Heart right ventricle (tissue), 16 donors: ENCODE measurements around the gene SLC35E1. TPM values are rescaled to one million over a fixed set of nuclear protein-coding genes. Genes with fewer than 3 reads are reported as not detected.
"Not testable (repeated sequence)": the region's sequence is repeated elsewhere in the genome, so short reads cannot be mapped to it uniquely, and the experiment has no call there.

ENCODE experiments used
- ATAC-seq, 8 donors: fragments of 200-7000 bp; cut with Tn5 transposase; one replicate each; pipeline ENCODE4 v1.9.1; 2020; ENCODE audit warnings: mild to moderate bottlenecking in 8 of 8, moderate library complexity in 8 of 8, moderate number of reproducible peaks in 1 of 8
- DNase-seq, 2 donors: peaks; one replicate each; pipeline ENCODE4 v3.0.0-alpha.2; 2020
- H3K27ac ChIP-seq, 10 donors: fragments of 200-600 bp; sonication (generic) in 2 of 10; one replicate each; pipeline versions ENCODE4 v1.5.0 to v1.8.0; 2020 to 2022; ENCODE audit warnings: mild to moderate bottlenecking in 3 of 10
- H3K27me3 ChIP-seq, 7 donors: fragments of 200-600 bp; one replicate each; pipeline ENCODE4 v1.8.0; 2021 to 2022; ENCODE audit warnings: mild to moderate bottlenecking in 2 of 7
- H3K36me3 ChIP-seq, 9 donors: fragments of 200-600 bp; sonication (generic) in 1 of 9; one replicate each; pipeline versions ENCODE4 v1.5.0 to v1.8.0; 2020 to 2022; ENCODE audit warnings: mild to moderate bottlenecking in 2 of 9
- H3K4me1 ChIP-seq, 9 donors: fragments of 200-600 bp; sonication (generic) in 1 of 9; one replicate each; pipeline versions ENCODE4 v1.5.0 to v1.8.0; 2020 to 2022; ENCODE audit warnings: mild to moderate bottlenecking in 4 of 9
- H3K4me3 ChIP-seq, 10 donors: fragments of 200-600 bp; sonication (generic) in 2 of 10; one replicate each; pipeline versions ENCODE4 v1.5.0 to v1.8.0; 2020 to 2022; ENCODE audit warnings: mild to moderate bottlenecking in 7 of 10, moderate library complexity in 2 of 10
- H3K9me3 ChIP-seq, 11 donors: fragments of 200-600 bp in 10 of 11; sonication (generic) in 2 of 11; one replicate each; pipeline versions ENCODE4 v1.5.0 to v1.8.0; 2013 to 2022; ENCODE audit warnings: mild to moderate bottlenecking in 2 of 11, control low read depth in 1 of 11, moderate library complexity in 1 of 11
- CTCF ChIP-seq, 9 donors: fragments of 200-600 bp; sonication (generic) in 2 of 9; IDR thresholded peaks; one replicate each; pipeline versions ENCODE4 v1.5.0 to v1.8.0; 2021 to 2022; ENCODE audit warnings: antibody characterized with exemption in 9 of 9, mild to moderate bottlenecking in 5 of 9, moderate library complexity in 1 of 9
- WGBS, 2 donors: extraction: QIAGEN DNeasy Blood & Tissue Kit; methylation state at CpG; one replicate each; pipeline ENCODE4 v1.1.7; 2013; ENCODE audit warnings: inconsistent platforms in 1 of 2; 5-methylcytosine and 5-hydroxymethylcytosine counted together
- intact Hi-C, 10 donors: fragments of 100-400 bp; cut with DNase I; formaldehyde crosslinking; loops; one replicate each; pipeline versions ENCODE4 v1.11.1 to v1.14.2; 2022
- polyA plus RNA-seq, 2 donors: library from polyadenylated mRNA; stranded (reverse); fragments of 200-250 nt; gene quantifications; one replicate each; pipeline ENCODE4 v1.2.3, GENCODE V29; 2013
- total RNA-seq, 10 donors: library from RNA; stranded (reverse); fragmentation: NEBNext Ultra II Directional in 3 of 10; extraction: Animal tissue kit (Norgen Biotek cat#: 25700) in 3 of 10; gene quantifications; one replicate each; pipeline versions ENCODE4 v1.2.1 to v1.2.4, GENCODE V29; 2021 to 2023
- donor health status: Arrhythmogenic right ventricular cardiomyopathy.
- donor health status: ischemic (EF 13 %, LVEDD 7.1; RV severe dilation, severe dysfunction).
- donor health status: healthy with polysubstance abuse.
- donor health status: DM: no; HTN: yes; CAD: no.
- donor health status: DM: no; HTN: no; CAD: no.
- donor health status: ischemic (EF 25% LVEDD 6.9; RV normal size, moderate dysfunction).
- donor health status: ischemic (EF 25% LVEDD 5.7; RV mildly dilated, moderate dysfunction).
- donor health status: healthy.
- donor health status: DM: yes; HTN: yes; CAD: no.
- donor health status: Ischemic cardiomyopathy.
- donor health status: ischemic (EF 35%, LVEDD 5.7; RV mildly dilated, moderate dysfunction).
- donor health status: nonischemic (EF 11% LVEDD 7.7; RV severe dilation, severe dysfunction).
- donor health status: DM: yes; HTN: yes; CAD: no.
- donor health status: PGD.
- donor health status: ischemic (EF 29% LVEDD 5.4; RV normal size, mild dysfunction).
- donor health status: nonischemic (EF 23%, LVEDD 6.1; RV moderate dilation, normal function).

Gene SLC35E1
- total and polyA plus RNA-seq, 12 donors: 20.8 to 29.0 (median 23.6) TPM

GRCh38 chr19:16559780-16560276, 12.4 kb downstream of the SLC35E1 start:
- Histone ChIP-seq H3K4me1 (no peaks in the 10 kb centered on the region), H3K27me3 (no peaks in the 10 kb centered on the region), H3K9me3 (no peaks in the 10 kb centered on the region), H3K36me3 (peaks cover 0 to 97% (median 16%) of the 10 kb centered on the region in 9 donors), H3K4me3 (no peak overlapping the region), H3K27ac (no peak overlapping the region)
- DNase-seq (no peak), ATAC-seq (no peak)
- WGBS, 2 donors: 84 to 89% methylated on average over 10 of the region's 10 CpGs
- no peak for TF ChIP-seq CTCF (IDR thresholded peaks at IDR 0.05)
- intact Hi-C loops: no loop called here

GRCh38 chr19:16554776-16555175, 17.4 kb downstream of the SLC35E1 start:
- Histone ChIP-seq H3K27me3 (no peaks in the 10 kb centered on the region), H3K4me1 (no peaks in the 10 kb centered on the region), H3K36me3 (peaks cover 0 to 96% (median 18%) of the 10 kb centered on the region in 9 donors), H3K4me3 (no peak overlapping the region), H3K9me3 (no peaks in the 10 kb centered on the region), H3K27ac (no peak overlapping the region)
- no peak for TF ChIP-seq CTCF (IDR thresholded peaks at IDR 0.05)
- DNase-seq (no peak), ATAC-seq (no peak)
- intact Hi-C loops: no loop called here
- WGBS, 2 donors: 84 to 87% methylated on average over 8 of the region's 8 CpGs

GRCh38 chr19:16551902-16552301, 20.3 kb downstream of the SLC35E1 start:
- WGBS, 2 donors: 93 to 97% methylated on average over 6 of the region's 6 CpGs
- DNase-seq, H3K27ac ChIP-seq, H3K4me1 ChIP-seq, intact Hi-C loops, H3K4me3 ChIP-seq, H3K27me3 ChIP-seq, H3K9me3 ChIP-seq, ATAC-seq: not testable (repeated sequence)
- peaks cover 0 to 71% (median 18%) of the 10 kb centered on the region in 9 donors for H3K36me3 ChIP-seq

- no peak overlapping the region for H3K27ac ChIP-seq
- no peak overlapping the region for H3K4me3 ChIP-seq
- TF ChIP-seq CTCF (IDR thresholded peaks at IDR 0.05): no peak
- WGBS, 2 donors: 92 to 96% methylated on average over 4 of the region's 4 CpGs
- H3K4me1 ChIP-seq: peaks cover 0 to 7% (median 2%) of the 10 kb centered on the region in 9 donors
- ATAC-seq: no peak
- intact Hi-C loops: no loop called here
- H3K36me3 ChIP-seq: peaks cover 0 to 51% (median 14%) of the 10 kb centered on the region in 9 donors
- no peaks in the 10 kb centered on the region for H3K27me3 ChIP-seq
- DNase-seq: no peak
- H3K9me3 ChIP-seq: no peaks in the 10 kb centered on the region
Measured at GRCh38 chr19:16548956-16549355, 23.3 kb downstream of the SLC35E1 start.

- Histone ChIP-seq H3K9me3 (no peaks in the 10 kb centered on the region), H3K4me1 (peaks cover 16 to 38% (median 35%) of the 10 kb centered on the region in 9 donors), H3K27me3 (no peaks in the 10 kb centered on the region), H3K4me3 (no peak overlapping the region), H3K27ac (no peak overlapping the region), H3K36me3 (peaks cover 0 to 20% (median 0%) of the 10 kb centered on the region in 9 donors)
- DNase-seq (no peak), ATAC-seq (no peak)
- WGBS, 2 donors: 91 to 93% methylated on average over 11 of the region's 11 CpGs
- intact Hi-C loops: loop anchor here in 1 of 10 donors (5.0 kb wide), 1 partner anchor 47 kb away; the partner anchor contains the start of genes C19orf44 and CALR3
- TF ChIP-seq CTCF (IDR thresholded peaks at IDR 0.05): no peak
Measured at GRCh38 chr19:16544473-16545231, 27.6 kb downstream of the SLC35E1 start.

GRCh38 chr19:16543734-16544133, 28.5 kb downstream of the SLC35E1 start:
- 90 to 93% methylated on average over 6 of the region's 6 CpGs for WGBS, 2 donors
- not testable (repeated sequence) for H3K9me3 ChIP-seq, DNase-seq, H3K27me3 ChIP-seq, H3K27ac ChIP-seq, ATAC-seq
- intact Hi-C loops: loop anchor here in 1 of 10 donors (5.0 kb wide), 1 partner anchor 46 kb away; the partner anchor contains the start of genes C19orf44 and CALR3
- H3K4me1 ChIP-seq: peaks cover 17 to 42% (median 39%) of the 10 kb centered on the region in 9 donors
- peak overlapping the region in 3 of 10 donors; percentile 82 to 100 (median 83) for H3K4me3 ChIP-seq
- H3K36me3 ChIP-seq: peaks cover 0 to 24% (median 0%) of the 10 kb centered on the region in 9 donors
